ENCODE measurements around the gene SZT2. TPM values are rescaled to one million over a fixed set of nuclear protein-coding genes. Genes with fewer than 3 reads are reported as not detected.

SZT2 gene
- total RNA-seq, 2 donors from 2014 or later: 30.3 to 76.9 TPM

- TF ChIP-seq, protein P1, sequence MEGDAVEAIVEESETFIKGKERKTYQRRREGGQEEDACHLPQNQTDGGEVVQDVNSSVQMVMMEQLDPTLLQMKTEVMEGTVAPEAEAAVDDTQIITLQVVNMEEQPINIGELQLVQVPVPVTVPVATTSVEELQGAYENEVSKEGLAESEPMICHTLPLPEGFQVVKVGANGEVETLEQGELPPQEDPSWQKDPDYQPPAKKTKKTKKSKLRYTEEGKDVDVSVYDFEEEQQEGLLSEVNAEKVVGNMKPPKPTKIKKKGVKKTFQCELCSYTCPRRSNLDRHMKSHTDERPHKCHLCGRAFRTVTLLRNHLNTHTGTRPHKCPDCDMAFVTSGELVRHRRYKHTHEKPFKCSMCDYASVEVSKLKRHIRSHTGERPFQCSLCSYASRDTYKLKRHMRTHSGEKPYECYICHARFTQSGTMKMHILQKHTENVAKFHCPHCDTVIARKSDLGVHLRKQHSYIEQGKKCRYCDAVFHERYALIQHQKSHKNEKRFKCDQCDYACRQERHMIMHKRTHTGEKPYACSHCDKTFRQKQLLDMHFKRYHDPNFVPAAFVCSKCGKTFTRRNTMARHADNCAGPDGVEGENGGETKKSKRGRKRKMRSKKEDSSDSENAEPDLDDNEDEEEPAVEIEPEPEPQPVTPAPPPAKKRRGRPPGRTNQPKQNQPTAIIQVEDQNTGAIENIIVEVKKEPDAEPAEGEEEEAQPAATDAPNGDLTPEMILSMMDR (IDR thresholded peaks at IDR 0.05): no peak
- TF ChIP-seq POLR2A (IDR thresholded peaks at IDR 0.05) (no peak), POLR2AphosphoS5 (IDR thresholded peaks at IDR 0.05) (no peak)
- Histone ChIP-seq H3K27me3 (replicated peaks; ENCODE audit: insufficient read depth) (no peaks in the 10 kb centered on the region), H3K4me1 (replicated peaks) (no peaks in the 10 kb centered on the region), H3K36me3 (no peaks in the 10 kb centered on the region), H3K4me3 (no peak overlapping the region), H3K9me3 (no peaks in the 10 kb centered on the region), H3K27ac (peak overlapping the region in 1 of 2 donors; percentile 97)
- DNase-seq (ENCODE audit: low spot score): no peak
- intact Hi-C loops (cut with DNase I): no loop called here
- WGBS: 84% methylated on average over 10 of the region's 10 CpGs
Measured at GRCh38 chr1:43351421-43352350, 38.0 kb upstream of the SZT2 start.

- no peaks in the 10 kb centered on the region for H3K27me3 ChIP-seq (replicated peaks; ENCODE audit: insufficient read depth)
- TF ChIP-seq POLR2AphosphoS5 (IDR thresholded peaks at IDR 0.05) (no peak), POLR2A (IDR thresholded peaks at IDR 0.05) (no peak)
- TF ChIP-seq, protein P1 (IDR thresholded peaks at IDR 0.05): no peak
- H3K36me3 ChIP-seq: no peaks in the 10 kb centered on the region
- 90% methylated on average over 2 of the region's 2 CpGs for WGBS
- no peak for DNase-seq (ENCODE audit: low spot score)
- intact Hi-C loops (cut with DNase I): no loop called here
- H3K4me1 ChIP-seq (replicated peaks): no peaks in the 10 kb centered on the region
- H3K27ac ChIP-seq: peak overlapping the region in 1 of 2 donors; percentile 97
- no peak overlapping the region for H3K4me3 ChIP-seq
- H3K9me3 ChIP-seq: no peaks in the 10 kb centered on the region
Measured at GRCh38 chr1:43352351-43352705, 37.4 kb upstream of the SZT2 start.

DNA sequence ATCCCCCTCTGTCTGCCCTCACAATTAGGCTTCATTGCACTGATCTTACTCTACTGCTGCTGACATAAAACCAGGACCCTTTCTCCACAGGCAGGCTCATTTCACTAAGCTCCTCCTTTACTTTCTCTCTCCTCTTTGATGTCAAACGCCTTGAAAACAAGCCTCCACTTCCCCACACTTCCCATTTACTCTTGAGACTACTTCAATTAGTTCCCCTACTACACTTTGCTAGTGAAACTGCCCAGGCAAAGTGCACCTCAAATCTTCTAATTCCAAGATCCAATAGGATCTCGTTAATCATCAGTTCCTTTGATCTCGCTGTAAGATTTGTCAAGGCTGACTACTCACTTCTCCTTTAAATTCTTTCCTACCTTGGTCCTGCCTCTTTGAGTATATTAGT lies 36.8 kb upstream of the SZT2 start:
- Histone ChIP-seq H3K9me3 (no peaks in the 10 kb centered on the region), H3K36me3 (no peaks in the 10 kb centered on the region), H3K27me3 (replicated peaks; ENCODE audit: insufficient read depth) (no peaks in the 10 kb centered on the region), H3K4me1 (replicated peaks) (no peaks in the 10 kb centered on the region), H3K4me3 (no peak overlapping the region), H3K27ac (no peak overlapping the region)
- WGBS: 59% methylated on average over 3 of the region's 3 CpGs
- intact Hi-C loops (cut with DNase I): no loop called here
- DNase-seq (ENCODE audit: low spot score): no peak
- TF ChIP-seq, protein P1 (IDR thresholded peaks at IDR 0.05): no peak
- TF ChIP-seq POLR2A (IDR thresholded peaks at IDR 0.05) (no peak), POLR2AphosphoS5 (IDR thresholded peaks at IDR 0.05) (no peak)

- intact Hi-C loops (cut with DNase I): no loop called here
- H3K9me3 ChIP-seq: no peaks in the 10 kb centered on the region
- H3K36me3 ChIP-seq: no peaks in the 10 kb centered on the region
- no peak overlapping the region for H3K27ac ChIP-seq
- TF ChIP-seq, protein P1 (IDR thresholded peaks at IDR 0.05): no peak
- TF ChIP-seq POLR2AphosphoS5 (IDR thresholded peaks at IDR 0.05): no peak
- TF ChIP-seq POLR2A (IDR thresholded peaks at IDR 0.05): no peak
- peaks cover 5% of the 10 kb centered on the region for H3K4me1 ChIP-seq (replicated peaks)
- no peak overlapping the region for H3K4me3 ChIP-seq
- DNase-seq (ENCODE audit: low spot score): no peak
- 64% methylated on average over 2 of the region's 2 CpGs for WGBS
- no peaks in the 10 kb centered on the region for H3K27me3 ChIP-seq (replicated peaks; ENCODE audit: insufficient read depth)
Measured at GRCh38 chr1:43354471-43354870, 35.2 kb upstream of the SZT2 start.

DNA sequence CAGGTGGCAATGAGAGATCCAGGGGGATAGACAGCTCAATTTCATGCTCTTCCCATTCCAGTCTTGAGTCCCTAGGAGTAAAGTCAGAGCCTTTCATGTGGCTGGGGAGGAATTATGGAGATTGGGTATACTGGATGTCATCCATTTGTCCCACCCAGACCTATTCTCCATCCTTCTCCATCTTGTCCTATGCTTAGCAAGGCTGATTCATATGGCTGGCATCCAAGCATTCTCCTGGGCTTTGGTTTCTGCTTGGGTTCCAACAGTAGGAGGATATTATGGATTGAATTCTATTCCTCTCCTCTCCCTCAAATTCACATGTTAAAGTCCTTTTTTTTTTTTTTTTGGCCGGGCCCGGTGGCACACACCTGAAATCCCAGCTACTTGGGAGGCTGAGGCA lies 34.8 kb upstream of the SZT2 start:
- H3K9me3 ChIP-seq: no peaks in the 10 kb centered on the region
- WGBS: 97% methylated on average over 2 of the region's 2 CpGs
- no peaks in the 10 kb centered on the region for H3K36me3 ChIP-seq
- no peak overlapping the region for H3K27ac ChIP-seq
- intact Hi-C loops (cut with DNase I): no loop called here
- no peaks in the 10 kb centered on the region for H3K27me3 ChIP-seq (replicated peaks; ENCODE audit: insufficient read depth)
- TF ChIP-seq POLR2AphosphoS5 (IDR thresholded peaks at IDR 0.05) (no peak), POLR2A (IDR thresholded peaks at IDR 0.05) (no peak)
- TF ChIP-seq, protein P1 (IDR thresholded peaks at IDR 0.05): no peak
- no peak overlapping the region for H3K4me3 ChIP-seq
- no peak for DNase-seq (ENCODE audit: low spot score)
- peaks cover 5% of the 10 kb centered on the region for H3K4me1 ChIP-seq (replicated peaks)
